ENCODE data around the gene DIDO1.
A peak's percentile ranks its signal among the peaks of the same experiment; 100 is the strongest.

The DIDO1 gene

GRCh38 chr20:62889871-62890270 lies 36.4 kb downstream of the DIDO1 start:
- DNase-seq: no peak

- DNase-seq: no peak
Measured at GRCh38 chr20:62889411-62889810, 36.9 kb downstream of the DIDO1 start.

- DNase-seq: no peak
Measured at GRCh38 chr20:62888910-62889309, 37.4 kb downstream of the DIDO1 start.

- no peak for DNase-seq
Measured at GRCh38 chr20:62888406-62888805, 37.9 kb downstream of the DIDO1 start.

GRCh38 chr20:62887860-62888239 lies 38.5 kb downstream of the DIDO1 start:
- DNase-seq: no peak

- DNase-seq: peak; percentile 87
Measured at GRCh38 chr20:62887152-62887859, 39.0 kb downstream of the DIDO1 start.

GRCh38 chr20:62886709-62887058 lies 39.6 kb downstream of the DIDO1 start:
- DNase-seq: peak; percentile 51

GRCh38 chr20:62885896-62886708 lies 40.2 kb downstream of the DIDO1 start:
- no peak for DNase-seq

GRCh38 chr20:62885046-62885895 lies 41.0 kb downstream of the DIDO1 start:
- DNase-seq: no peak

GRCh38 chr20:62884556-62884955 lies 41.7 kb downstream of the DIDO1 start:
- no peak for DNase-seq

- no peak for DNase-seq
Measured at GRCh38 chr20:62882426-62882825, 43.9 kb downstream of the DIDO1 start.

GRCh38 chr20:62881662-62882395 lies 44.5 kb downstream of the DIDO1 start:
- DNase-seq: no peak

GRCh38 chr20:62880935-62881661 lies 45.2 kb downstream of the DIDO1 start:
- no peak for DNase-seq

- DNase-seq: no peak
Measured at GRCh38 chr20:62880147-62880934, 46.0 kb downstream of the DIDO1 start.

GRCh38 chr20:62879275-62880146 lies 46.8 kb downstream of the DIDO1 start:
- DNase-seq: no peak

- no peak for DNase-seq
Measured at GRCh38 chr20:62878244-62879038, 47.9 kb downstream of the DIDO1 start.

- no peak for DNase-seq
Measured at GRCh38 chr20:62876902-62877816, 49.1 kb downstream of the DIDO1 start.

- no peak for DNase-seq
Measured at GRCh38 chr20:62876501-62876901, 49.8 kb downstream of the DIDO1 start.
